ENCODE measurements around the gene CCDC33.

GRCh38 chr15:74368121-74368520 is 132.0 kb downstream of the CCDC33 start:
- TF ChIP-seq CTCF (IDR thresholded peaks at IDR 0.05; ENCODE audit: insufficient read depth, low read length, poor library complexity, severe bottlenecking) = no peak
- no peak for TF ChIP-seq EZH2phosphoT487 (conservative IDR thresholded peaks at IDR 0.05; ENCODE audit: low read length)

Measured in SU-DHL-6 (cell line).